OCI-LY7 (cell line): ENCODE results near the gene ATP11A. TPM values are rescaled to one million over a fixed set of nuclear protein-coding genes. Genes with fewer than 3 reads are reported as not detected.

Source experiments
- BruUV-seq: library from RNA; stranded (reverse); fragments of 400-500 nt; replicated peaks from 2 replicates; lab custom pipeline; 2021; lab: Mats Ljungman, UMichigan
- CTCF ChIA-PET: fragments of 300-600 bp; sonication (Branson Sonifier 250); formaldehyde crosslinking; loops from one replicate; lab custom pipeline; 2022; ENCODE audit warnings: antibody characterized with exemption; ENCODE audit not compliant: unreplicated experiment; lab: Charles Lee
- POLR2A ChIA-PET: fragments of 300-600 bp; sonication (Branson Sonifier 250); formaldehyde crosslinking; loops from one replicate; lab custom pipeline; 2022; ENCODE audit warnings: antibody characterized with exemption; lab: Charles Lee
- DNase-seq: peaks from one replicate; pipeline ENCODE4 v3.0.0-alpha.2; 2015; ENCODE audit warnings: low spot score
- H2AFZ ChIP-seq: fragments of 200-600 bp; sonication (generic), shearing (Covaris generic); 2 replicates; pipeline ENCODE4 v1.6.1; 2014; ENCODE audit warnings: mild to moderate bottlenecking, antibody characterized with exemption, low read length, moderate library complexity
- H3K27ac ChIP-seq: fragments of 200-600 bp; sonication (generic); 2 replicates; pipeline ENCODE4 v1.5.1; 2014; ENCODE audit warnings: mixed run types, low read depth, mild to moderate bottlenecking, moderate library complexity, low read length, inconsistent platforms; ENCODE audit not compliant: poor library complexity, severe bottlenecking
- H3K36me3 ChIP-seq: fragments of 200-600 bp; sonication (generic); 2 replicates; pipeline ENCODE4 v1.6.1; 2014; ENCODE audit warnings: mild to moderate bottlenecking, antibody characterized with exemption, low read length, moderate library complexity, mixed read lengths; ENCODE audit not compliant: insufficient read depth
- H3K4me1 ChIP-seq: fragments of 200-600 bp; sonication (generic); 2 replicates; pipeline ENCODE4 v1.5.1; 2014; ENCODE audit warnings: mild to moderate bottlenecking, low read length; ENCODE audit not compliant: insufficient read depth, poor library complexity, severe bottlenecking
- H3K4me2 ChIP-seq: fragments of 200-600 bp; sonication (generic); 2 replicates; pipeline ENCODE4 v1.6.1; 2014; ENCODE audit warnings: mild to moderate bottlenecking, low read length
- H3K4me3 ChIP-seq: fragments of 200-600 bp; sonication (generic); 2 replicates; pipeline ENCODE4 v1.5.1; 2014; ENCODE audit warnings: mild to moderate bottlenecking, low read depth, low read length; ENCODE audit not compliant: poor library complexity, severe bottlenecking
- H3K79me2 ChIP-seq: fragments of 200-600 bp; sonication (generic); 2 replicates; pipeline ENCODE4 v1.6.1; 2016; ENCODE audit warnings: low read depth, mild to moderate bottlenecking, low read length, moderate library complexity, mixed read lengths; ENCODE audit not compliant: insufficient read depth
- H3K9me2 ChIP-seq: fragments of 200-600 bp; sonication (generic); 2 replicates; pipeline ENCODE4 v1.6.1; 2016; ENCODE audit warnings: mild to moderate bottlenecking, low read length, mixed read lengths; ENCODE audit not compliant: insufficient read depth
- H3K9me3 ChIP-seq: fragments of 200-600 bp; sonication (generic); 2 replicates; pipeline ENCODE4 v1.6.1; 2014; ENCODE audit warnings: mild to moderate bottlenecking, mixed run types, low read length, mixed read lengths
- H4K20me1 ChIP-seq: fragments of 200-600 bp; sonication (generic); 2 replicates; pipeline ENCODE4 v1.6.1; 2014; ENCODE audit warnings: mild to moderate bottlenecking, antibody characterized with exemption, low read length, moderate library complexity, mixed read lengths; ENCODE audit not compliant: insufficient read depth
- EZH2phosphoT487 ChIP-seq: fragments of 200-600 bp; sonication (generic); IDR thresholded peaks from 2 replicates; pipeline ENCODE4 v1.6.1; 2018; ENCODE audit warnings: low read depth, borderline replicate concordance, mild to moderate bottlenecking, mixed run types, antibody characterized with exemption, low read length, moderate library complexity, mixed read lengths
- intact Hi-C: fragments of 100-400 bp; cut with micrococcal nuclease; formaldehyde crosslinking; loops from one replicate; pipeline ENCODE4 v1.10.0; 2022; ENCODE audit not compliant: unreplicated experiment
- total RNA-seq, 2 experiments: library from RNA; depleted of rRNA in 1 of 2; stranded (reverse); fragments of >200 nt in 1 of 2; shearing (Covaris generic) in 1 of 2; gene quantifications; 2 replicates each; pipeline ENCODE4 v1.2.3, GENCODE V29; 2014 to 2022
- TF ChIP-seq, protein P1 (sequence below): fragments of 200-600 bp; sonication (generic); conservative IDR thresholded peaks from 2 replicates; pipeline ENCODE4 v1.5.1; 2014; ENCODE audit warnings: mild to moderate bottlenecking, antibody characterized with exemption, low read length, moderate library complexity, mixed read lengths

ATP11A gene
- total RNA-seq, 2 experiments from 2014 or later: 8.8 to 23.1 TPM

DNA sequence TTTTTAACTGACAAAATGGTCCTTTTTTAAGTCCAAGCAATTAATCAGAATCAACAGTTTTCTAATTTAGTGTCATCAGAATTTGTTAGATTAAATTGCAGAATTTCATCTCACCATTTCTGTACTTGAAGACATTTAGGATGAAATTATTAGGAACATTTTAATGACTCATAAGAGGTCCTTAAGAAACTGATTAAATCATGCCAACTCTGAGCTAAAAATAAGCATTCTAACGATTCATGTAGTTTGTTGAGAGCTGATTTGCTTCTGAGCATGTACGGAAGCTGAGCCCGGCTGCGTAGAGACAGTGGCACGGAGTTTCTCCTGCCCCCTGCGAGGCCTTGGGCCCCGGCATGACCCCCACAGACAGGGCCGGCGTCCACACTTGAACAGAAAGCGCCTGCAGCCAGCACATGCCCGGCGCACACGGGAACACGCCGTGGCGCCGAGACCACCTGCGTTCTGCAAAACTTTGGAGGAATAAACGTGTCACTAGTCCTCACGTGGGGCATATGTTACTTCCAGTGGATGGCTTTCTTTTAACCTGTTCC is 189.5 kb downstream of the ATP11A start:
- intact Hi-C loops: no loop called here

DNA sequence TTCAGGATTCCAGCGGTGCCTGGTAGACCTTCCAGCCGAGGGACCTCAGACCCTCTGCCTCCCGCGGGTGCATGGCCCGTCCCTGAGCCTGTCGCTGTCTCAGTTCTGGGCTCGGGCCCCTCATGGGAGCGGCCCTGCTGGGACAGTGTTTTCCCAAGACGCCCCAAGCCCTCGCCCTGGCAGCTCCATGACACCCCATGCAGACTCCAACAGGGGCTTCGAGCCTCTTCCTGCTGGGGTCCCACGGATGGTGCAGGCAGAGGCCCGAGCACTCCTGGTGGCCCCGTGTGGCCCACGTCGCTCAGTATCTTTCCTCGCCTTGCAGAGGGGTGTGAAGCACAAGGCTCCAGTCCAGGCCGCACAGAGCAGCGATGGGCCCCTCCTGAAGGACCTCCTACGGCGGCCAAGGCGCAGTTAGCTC is 190.4 kb downstream of the ATP11A start:
- H3K79me2 ChIP-seq: no peaks in the 10 kb centered on the region
- H3K4me2 ChIP-seq: no peak overlapping the region
- no peak overlapping the region for H2AFZ ChIP-seq
- H3K4me1 ChIP-seq: no peaks in the 10 kb centered on the region
- TF ChIP-seq, protein P1, sequence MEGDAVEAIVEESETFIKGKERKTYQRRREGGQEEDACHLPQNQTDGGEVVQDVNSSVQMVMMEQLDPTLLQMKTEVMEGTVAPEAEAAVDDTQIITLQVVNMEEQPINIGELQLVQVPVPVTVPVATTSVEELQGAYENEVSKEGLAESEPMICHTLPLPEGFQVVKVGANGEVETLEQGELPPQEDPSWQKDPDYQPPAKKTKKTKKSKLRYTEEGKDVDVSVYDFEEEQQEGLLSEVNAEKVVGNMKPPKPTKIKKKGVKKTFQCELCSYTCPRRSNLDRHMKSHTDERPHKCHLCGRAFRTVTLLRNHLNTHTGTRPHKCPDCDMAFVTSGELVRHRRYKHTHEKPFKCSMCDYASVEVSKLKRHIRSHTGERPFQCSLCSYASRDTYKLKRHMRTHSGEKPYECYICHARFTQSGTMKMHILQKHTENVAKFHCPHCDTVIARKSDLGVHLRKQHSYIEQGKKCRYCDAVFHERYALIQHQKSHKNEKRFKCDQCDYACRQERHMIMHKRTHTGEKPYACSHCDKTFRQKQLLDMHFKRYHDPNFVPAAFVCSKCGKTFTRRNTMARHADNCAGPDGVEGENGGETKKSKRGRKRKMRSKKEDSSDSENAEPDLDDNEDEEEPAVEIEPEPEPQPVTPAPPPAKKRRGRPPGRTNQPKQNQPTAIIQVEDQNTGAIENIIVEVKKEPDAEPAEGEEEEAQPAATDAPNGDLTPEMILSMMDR: no peak
- TF ChIP-seq EZH2phosphoT487: no peak
- no TSS peak for BruUV-seq
- CTCF ChIA-PET: no interaction called here
- H3K4me3 ChIP-seq: no peak overlapping the region
- DNase-seq: no peak
- H3K27ac ChIP-seq: no peak overlapping the region
- intact Hi-C loops: no loop called here
- H4K20me1 ChIP-seq: no peaks in the 10 kb centered on the region
- no peaks in the 10 kb centered on the region for H3K9me2 ChIP-seq
- no peaks in the 10 kb centered on the region for H3K9me3 ChIP-seq
- POLR2A ChIA-PET: no interaction called here
- no peaks in the 10 kb centered on the region for H3K36me3 ChIP-seq

More for the DNA sequence above, 189.5 kb downstream of the ATP11A start:
- Histone ChIP-seq H3K36me3 (no peaks in the 10 kb centered on the region), H3K9me3 (no peaks in the 10 kb centered on the region), H4K20me1 (no peaks in the 10 kb centered on the region), H3K9me2 (no peaks in the 10 kb centered on the region), H2AFZ (no peak overlapping the region), H3K4me1 (no peaks in the 10 kb centered on the region), H3K4me3 (no peak overlapping the region), H3K79me2 (no peaks in the 10 kb centered on the region), H3K4me2 (no peak overlapping the region), H3K27ac (no peak overlapping the region)
- no TSS peak for BruUV-seq
- DNase-seq: no peak
- TF ChIP-seq, protein P1: no peak
- no peak for TF ChIP-seq EZH2phosphoT487
- ChIA-PET POLR2A (no interaction called here), CTCF (no interaction called here)

DNA sequence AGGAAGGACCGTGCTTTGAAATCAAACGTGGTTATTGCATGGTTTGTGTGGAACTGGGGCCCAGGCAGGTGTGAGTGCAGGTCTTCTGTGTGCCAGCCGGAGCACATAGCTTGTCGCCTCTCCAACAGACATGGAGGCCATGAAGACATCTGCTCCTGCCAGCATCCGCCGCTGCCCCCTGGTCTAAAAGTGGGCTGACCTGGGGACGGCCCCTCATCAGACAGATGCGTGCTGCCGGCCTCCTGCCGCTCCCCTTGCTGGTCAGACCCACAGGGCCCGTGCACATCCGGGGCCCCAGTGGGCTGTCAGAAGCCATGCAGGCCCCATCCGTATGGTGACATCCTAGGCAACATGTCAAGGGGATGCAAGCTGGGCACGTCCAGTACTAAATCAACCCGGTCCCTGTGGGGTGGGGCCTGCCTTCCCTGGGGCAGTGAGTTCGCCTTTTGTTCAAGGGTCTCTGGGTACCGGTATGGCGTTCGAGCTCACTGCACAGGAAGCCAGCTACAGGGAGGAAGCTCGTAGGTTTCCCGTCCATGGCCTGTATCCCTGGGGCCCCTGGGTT is 191.2 kb downstream of the ATP11A start:
- BruUV-seq: no TSS peak
- Histone ChIP-seq H3K4me1 (no peaks in the 10 kb centered on the region), H3K9me3 (no peaks in the 10 kb centered on the region), H3K79me2 (no peaks in the 10 kb centered on the region), H3K4me2 (no peak overlapping the region), H2AFZ (no peak overlapping the region), H4K20me1 (no peaks in the 10 kb centered on the region), H3K36me3 (no peaks in the 10 kb centered on the region), H3K27ac (no peak overlapping the region), H3K4me3 (no peak overlapping the region), H3K9me2 (no peaks in the 10 kb centered on the region)
- intact Hi-C loops: no loop called here
- no peak for TF ChIP-seq EZH2phosphoT487
- TF ChIP-seq, protein P1: no peak
- ChIA-PET CTCF (no interaction called here), POLR2A (no interaction called here)
- no peak for DNase-seq
